GM12891 (cell line): Measurements from ENCODE around the gene GPX1.

Source experiments
- DNase-seq: peaks from one replicate; pipeline ENCODE4 v3.0.0; 2011; ENCODE audit warnings: low spot score; ENCODE audit not compliant: insufficient read length
- FAIRE-seq: peaks from 2 replicates; lab custom pipeline; 2011; peaks lifted over from hg19 to GRCh38; lab: Jason Lieb, UNC
- PAX5 ChIP-seq: IDR thresholded peaks from 2 replicates; pipeline ENCODE4 v1.6.1; 2011; ENCODE audit warnings: low read length, moderate library complexity, mild to moderate bottlenecking; ENCODE audit not compliant: insufficient read depth, severe bottlenecking
- POLR2A ChIP-seq: IDR thresholded peaks from 2 replicates; pipeline ENCODE4 v1.6.1; 2011; ENCODE audit warnings: low read depth, low read length, control low read depth
- POLR2AphosphoS5 ChIP-seq: IDR thresholded peaks from 2 replicates; pipeline ENCODE4 v1.6.1; 2011; ENCODE audit warnings: low read depth, low read length, control low read depth
- POU2F2 ChIP-seq: IDR thresholded peaks from 2 replicates; pipeline ENCODE4 v1.6.1; 2011; ENCODE audit warnings: low read depth, mild to moderate bottlenecking, control low read depth, low read length, moderate library complexity
- SPI1 ChIP-seq: IDR thresholded peaks from 2 replicates; pipeline ENCODE4 v1.6.1; 2011; ENCODE audit warnings: low read depth, low read length, control low read depth
- TAF1 ChIP-seq: IDR thresholded peaks from 2 replicates; pipeline ENCODE4 v1.6.1; 2011; ENCODE audit warnings: low read depth, low read length, control low read depth

GPX1 gene

DNA sequence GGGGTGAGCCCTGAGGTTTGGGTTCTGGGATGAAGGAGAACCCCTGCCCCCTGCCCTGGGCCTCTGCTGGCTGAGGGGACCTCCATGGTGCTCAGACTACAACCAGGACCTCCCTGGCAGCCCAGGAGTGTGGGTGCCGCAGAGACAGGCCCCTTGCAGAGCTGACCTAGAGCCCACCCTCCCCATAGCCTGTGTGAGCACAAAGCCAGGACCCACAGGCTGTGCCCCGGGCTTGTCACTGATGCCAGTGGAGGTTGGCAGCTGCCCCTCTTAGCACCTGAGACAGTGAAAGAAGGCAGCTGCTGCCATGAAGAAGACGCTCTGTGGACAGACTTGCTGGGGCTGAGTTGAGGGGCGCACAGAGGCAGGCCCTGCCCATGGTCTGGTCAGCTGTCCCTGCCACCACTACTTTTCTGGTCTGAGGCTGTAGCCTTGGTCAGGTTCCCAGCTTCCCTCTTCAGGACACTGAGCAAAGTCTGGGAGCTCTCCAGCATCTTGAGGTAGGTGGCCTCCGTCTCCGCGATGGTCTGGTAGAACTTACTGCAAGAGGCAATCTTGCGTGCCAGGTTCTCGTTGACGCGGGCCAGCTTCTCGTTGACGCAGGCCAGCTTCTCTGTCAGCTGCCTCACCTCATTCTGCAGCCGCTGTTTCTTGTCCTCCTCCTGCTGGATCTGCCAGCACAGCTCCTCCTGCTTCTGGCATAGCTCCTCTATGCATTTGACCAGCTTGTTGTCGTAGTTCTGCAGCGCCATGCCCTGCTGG lies 41.3 kb downstream of the GPX1 start:
- DNase-seq, result no peak
- FAIRE-seq, result no peak
- TF ChIP-seq PAX5, result no peak
- TF ChIP-seq POLR2A, result no peak
- no peak for TF ChIP-seq POLR2AphosphoS5
- TF ChIP-seq POU2F2, result no peak
- TF ChIP-seq TAF1, result no peak
- no peak for TF ChIP-seq SPI1

GRCh38 chr3:49313896-49314688 lies 44.1 kb downstream of the GPX1 start:
- TF ChIP-seq SPI1 (no peak), TAF1 (no peak), POLR2AphosphoS5 (no peak), PAX5 (no peak), POLR2A (no peak), POU2F2 (no peak)
- FAIRE-seq (peak; percentile 80), DNase-seq (no peak)

DNA sequence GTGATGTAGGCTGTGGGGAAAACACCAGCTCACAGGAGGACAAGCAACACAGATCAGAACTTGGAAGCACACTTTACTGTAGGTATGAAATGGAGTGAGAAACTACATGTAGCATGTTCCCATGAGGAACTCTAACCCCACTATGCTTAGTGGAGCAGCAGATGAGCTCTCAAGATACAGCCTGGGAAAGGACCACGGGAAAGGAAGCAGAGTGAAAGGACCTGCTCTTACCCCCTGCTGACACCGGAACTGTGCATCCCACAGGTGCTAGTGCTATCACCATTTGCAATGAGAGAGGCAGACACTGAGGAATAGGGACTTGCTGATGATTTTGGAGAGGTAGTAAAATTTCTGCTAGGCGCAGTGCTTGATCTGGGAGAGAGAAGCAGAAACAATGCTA lies 46.9 kb downstream of the GPX1 start:
- no peak for DNase-seq
- TF ChIP-seq SPI1 (no peak), POLR2A (no peak), POLR2AphosphoS5 (no peak), POU2F2 (no peak), TAF1 (no peak), PAX5 (no peak)
- no peak for FAIRE-seq

- FAIRE-seq (no peak), DNase-seq (no peak)
- TF ChIP-seq PAX5 (no peak), POLR2AphosphoS5 (no peak), POU2F2 (no peak), TAF1 (no peak), POLR2A (no peak; the same call in 1 of the 2 replicates), SPI1 (no peak)
Observed at GRCh38 chr3:49310677-49311076, 47.5 kb downstream of the GPX1 start.
